GM18507 (cell line): Measurements from ENCODE around the gene TMEM165.

ENCODE experiments used
- DNase-seq: peaks from one replicate; pipeline ENCODE4 v3.0.0; 2011; ENCODE audit warnings: low read depth; ENCODE audit not compliant: insufficient read length; ENCODE audit errors: extremely low spot score
- FAIRE-seq: peaks from 2 replicates; lab custom pipeline; 2011; peaks lifted over from hg19 to GRCh38; lab: Jason Lieb, UNC

TMEM165 gene

DNA sequence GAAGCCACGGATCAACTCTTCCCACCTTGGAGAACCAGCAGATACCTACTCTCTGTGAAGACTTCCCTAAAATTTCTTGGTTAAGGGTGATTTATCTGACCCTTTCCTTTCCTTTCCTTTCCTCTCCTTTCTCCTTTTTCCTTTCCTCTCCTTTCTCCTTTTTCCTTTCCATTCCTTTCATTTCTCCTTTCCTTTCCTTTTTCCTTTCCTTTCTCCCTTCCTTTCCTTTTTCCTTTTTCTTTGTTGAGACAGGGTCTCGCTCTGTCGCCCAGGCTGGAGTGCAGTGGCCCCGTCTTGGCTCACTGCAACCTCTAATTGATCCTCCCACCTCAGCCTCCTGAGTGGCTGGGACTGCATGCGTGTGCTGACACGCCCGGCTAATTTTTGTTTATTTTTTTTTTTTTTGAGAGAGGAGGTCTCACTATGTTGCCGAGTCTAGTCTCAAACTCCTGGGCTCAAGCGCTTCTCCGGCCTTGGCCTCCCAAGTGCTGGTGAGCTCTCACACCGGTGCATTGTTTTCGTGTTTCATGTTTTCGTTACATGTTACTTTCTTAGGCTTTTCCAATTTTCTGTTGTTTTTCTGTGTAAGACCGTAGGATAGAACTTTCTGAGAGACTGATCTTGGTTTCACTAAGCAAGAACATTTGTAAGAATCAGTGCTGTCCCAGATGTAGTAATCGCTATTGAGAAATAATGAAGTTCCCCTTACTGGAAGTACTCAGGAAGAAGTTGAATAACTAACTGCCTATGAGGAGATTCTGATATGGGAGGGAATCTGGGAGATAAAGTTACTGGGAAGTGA lies 2.0 kb downstream of the TMEM165 start:
- no peak for DNase-seq
- peak; percentile 60 for FAIRE-seq

DNA sequence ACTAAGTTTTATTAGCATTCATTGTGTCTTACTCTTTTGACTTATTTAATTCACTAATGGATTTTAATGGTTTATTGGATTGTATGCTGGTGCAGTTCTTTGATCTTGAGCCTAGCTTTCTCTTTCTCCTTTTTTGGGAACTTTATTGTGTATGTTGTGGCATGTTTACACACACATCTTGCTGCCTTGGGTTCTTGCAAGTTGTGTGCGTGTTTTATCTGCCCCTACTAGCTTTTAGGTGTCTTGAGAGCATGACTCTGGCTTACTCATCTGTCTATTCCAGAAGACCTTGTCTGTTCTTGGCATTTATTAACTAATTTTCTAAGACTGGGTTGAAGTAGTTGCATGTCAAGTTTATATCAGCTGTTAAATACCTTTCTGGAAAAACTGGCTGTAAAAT lies 2.7 kb downstream of the TMEM165 start:
- FAIRE-seq (no peak), DNase-seq (no peak)

- FAIRE-seq (no peak), DNase-seq (no peak)
Measured at GRCh38 chr4:55398966-55399365, 3.2 kb downstream of the TMEM165 start.

DNA sequence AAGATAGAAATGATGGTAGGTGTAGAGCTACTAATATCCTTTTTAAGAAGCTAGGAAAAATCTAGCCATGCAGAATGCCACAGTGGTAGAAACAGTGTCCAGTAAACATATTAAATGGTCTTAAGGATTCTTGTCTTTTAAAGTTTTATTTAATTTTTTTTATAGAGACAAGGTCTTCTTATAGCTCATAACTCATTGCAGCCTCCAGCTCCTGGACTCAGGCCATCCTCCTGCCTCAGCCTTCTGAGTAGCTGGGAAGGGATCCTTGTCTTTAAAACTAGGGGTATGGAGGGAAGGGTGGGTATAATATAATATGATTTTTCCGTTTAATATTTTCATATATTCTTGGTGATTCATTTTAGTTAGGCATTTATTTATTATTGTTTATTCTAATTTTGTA lies 3.8 kb downstream of the TMEM165 start:
- FAIRE-seq: no peak
- DNase-seq: no peak

GRCh38 chr4:55405073-55405472 lies 9.3 kb downstream of the TMEM165 start:
- FAIRE-seq: no peak

GRCh38 chr4:55406545-55406944 lies 10.8 kb downstream of the TMEM165 start:
- DNase-seq (no peak), FAIRE-seq (no peak)

More at GRCh38 chr4:55405073-55405472, 9.3 kb downstream of the TMEM165 start:
- no peak for DNase-seq

DNA sequence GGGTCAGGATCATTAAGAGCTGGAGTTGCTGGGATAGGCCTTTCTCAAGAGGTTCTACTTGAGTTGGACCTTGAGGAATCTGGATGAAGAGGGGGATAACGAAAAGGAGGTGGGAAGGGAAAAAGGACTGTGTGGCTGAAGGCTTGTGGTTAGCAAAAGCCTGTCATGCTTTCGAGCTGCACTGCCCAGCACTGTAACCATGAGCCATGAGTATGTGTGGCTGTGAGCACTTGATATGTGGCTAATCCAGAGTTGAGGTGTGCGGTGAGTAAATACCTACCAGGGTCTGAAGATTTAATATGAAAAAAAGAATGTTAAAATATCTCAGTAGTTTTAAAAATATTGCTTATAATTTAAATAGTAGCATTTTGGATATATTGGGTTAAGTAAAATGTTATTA lies 11.4 kb downstream of the TMEM165 start:
- FAIRE-seq: no peak

GRCh38 chr4:55407764-55408163 lies 12.0 kb downstream of the TMEM165 start:
- no peak for FAIRE-seq

More for the DNA sequence above, 11.4 kb downstream of the TMEM165 start:
- no peak for DNase-seq

DNA sequence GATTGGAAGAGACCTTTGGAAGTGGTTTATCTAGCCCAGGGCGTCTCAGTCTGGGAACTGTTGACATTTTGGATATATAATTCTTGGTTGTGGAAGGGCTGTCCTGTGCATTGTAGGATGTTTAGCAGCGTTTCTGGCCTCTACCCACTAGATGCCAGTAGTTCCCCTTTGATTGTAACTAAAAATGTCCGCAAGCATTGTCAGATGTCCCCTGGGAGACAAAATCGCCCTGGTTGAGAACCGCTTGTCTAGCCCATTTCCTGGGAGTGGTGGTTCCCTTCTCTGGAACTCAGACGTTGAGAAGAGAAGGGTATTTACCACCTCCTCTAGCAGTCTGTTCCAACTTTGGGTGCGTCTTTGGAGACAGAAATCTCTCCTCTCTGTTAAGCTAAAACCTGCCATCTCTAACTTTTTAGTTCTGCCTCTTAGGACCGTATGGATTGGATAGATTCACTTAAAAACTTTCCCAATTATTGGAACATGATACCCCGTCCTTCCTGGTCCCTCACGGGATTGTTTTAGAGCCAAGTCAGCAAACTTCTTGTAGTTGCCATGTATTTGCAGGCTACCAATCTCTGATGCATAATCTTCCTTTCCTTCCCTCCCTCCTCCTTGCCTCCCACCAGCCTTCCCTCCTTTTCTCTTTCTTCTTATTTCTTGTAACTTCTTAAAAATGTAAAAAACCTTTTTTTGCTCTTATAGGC lies 13.9 kb downstream of the TMEM165 start:
- DNase-seq (no peak), FAIRE-seq (peak; percentile 87)

More at GRCh38 chr4:55407764-55408163, 12.0 kb downstream of the TMEM165 start:
- no peak for DNase-seq

GRCh38 chr4:55410431-55410830 lies 14.7 kb downstream of the TMEM165 start:
- FAIRE-seq (no peak), DNase-seq (no peak)

GRCh38 chr4:55411621-55412020 lies 15.9 kb downstream of the TMEM165 start:
- DNase-seq (no peak), FAIRE-seq (no peak)

DNA sequence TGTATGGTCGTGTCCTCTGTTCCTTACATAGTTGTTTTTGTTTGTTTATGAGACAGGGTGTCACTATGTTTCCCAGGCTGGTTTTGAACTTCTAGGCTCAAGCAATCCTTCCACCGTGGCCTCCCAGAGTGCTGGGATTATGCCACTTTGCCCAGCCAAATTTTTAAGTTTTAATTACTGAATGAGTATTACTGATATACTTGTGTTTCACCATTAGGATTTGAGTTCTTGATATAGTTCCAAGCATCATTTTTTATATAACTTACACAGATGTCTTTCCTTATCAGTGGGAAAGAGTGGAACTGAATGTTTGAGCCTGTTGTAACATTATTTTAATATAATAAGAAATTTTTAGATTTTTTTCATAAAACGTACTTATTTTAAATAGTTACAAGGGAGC lies 20.4 kb downstream of the TMEM165 start:
- no peak for DNase-seq
- no peak for FAIRE-seq

DNA sequence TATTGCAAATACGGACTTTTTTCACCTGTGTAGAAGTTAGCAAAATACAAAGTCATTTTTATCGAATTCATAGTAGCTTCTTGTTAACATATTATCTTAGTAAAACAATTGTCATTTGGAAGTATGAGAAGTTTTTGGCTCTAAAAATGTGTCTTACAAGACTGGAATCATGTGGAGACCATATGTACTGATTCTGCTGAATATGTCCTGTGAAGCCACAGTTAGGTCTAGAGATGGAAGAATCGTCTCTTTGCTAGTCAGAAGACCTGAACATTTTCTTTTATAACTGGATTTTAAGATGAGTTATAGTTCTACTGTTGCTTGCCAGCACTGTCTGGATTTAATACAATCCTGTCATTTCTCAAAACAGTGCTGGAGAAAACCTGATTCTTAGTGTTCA lies 29.0 kb downstream of the TMEM165 start:
- no peak for FAIRE-seq
- DNase-seq: no peak

GRCh38 chr4:55431710-55432336 lies 36.1 kb downstream of the TMEM165 start:
- no peak for DNase-seq
- no peak for FAIRE-seq

GRCh38 chr4:55435141-55435841 lies 39.5 kb downstream of the TMEM165 start:
- FAIRE-seq: peak; percentile 54

GRCh38 chr4:55437356-55437796 lies 41.6 kb downstream of the TMEM165 start:
- FAIRE-seq (no peak), DNase-seq (no peak)

More at GRCh38 chr4:55435141-55435841, 39.5 kb downstream of the TMEM165 start:
- DNase-seq: no peak

DNA sequence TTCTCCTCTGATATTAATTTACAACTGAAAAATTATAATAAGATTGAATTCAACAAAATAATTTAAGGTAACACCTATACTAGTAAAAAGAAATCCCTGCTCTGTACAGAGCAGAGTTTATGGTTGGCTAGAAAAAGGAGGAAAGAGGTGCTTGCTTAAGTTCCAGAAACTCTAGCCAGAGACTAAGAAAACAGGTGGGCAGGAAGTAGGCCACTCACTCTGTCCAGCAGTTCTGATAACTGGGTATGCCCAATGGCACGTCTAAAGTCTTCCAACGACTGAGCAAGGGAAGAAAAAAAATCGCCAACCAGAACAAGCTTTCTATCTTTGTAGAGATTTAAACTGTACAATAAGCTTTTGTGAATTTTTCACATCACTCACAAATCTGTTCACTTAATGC lies 42.1 kb downstream of the TMEM165 start:
- no peak for FAIRE-seq
- DNase-seq: no peak

DNA sequence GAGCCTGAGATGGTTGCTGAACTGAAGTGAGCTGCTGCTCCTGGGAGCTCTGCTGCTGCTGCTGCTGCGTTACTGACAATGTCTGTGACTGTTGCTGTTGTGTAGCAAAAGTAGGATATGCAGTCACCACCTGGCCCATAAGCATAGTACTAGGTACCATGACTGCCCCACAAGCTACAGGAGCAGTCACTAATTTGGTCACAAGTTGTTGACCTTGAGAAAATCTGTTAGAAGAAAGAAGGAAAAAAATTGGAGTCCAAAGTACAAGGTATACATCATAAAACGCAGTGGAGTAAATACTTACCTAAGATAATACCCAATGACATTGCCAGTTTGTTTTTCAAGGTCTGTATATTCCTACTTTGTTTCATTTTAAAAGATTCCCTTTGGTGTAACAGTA lies 42.6 kb downstream of the TMEM165 start:
- DNase-seq (no peak), FAIRE-seq (no peak)

DNA sequence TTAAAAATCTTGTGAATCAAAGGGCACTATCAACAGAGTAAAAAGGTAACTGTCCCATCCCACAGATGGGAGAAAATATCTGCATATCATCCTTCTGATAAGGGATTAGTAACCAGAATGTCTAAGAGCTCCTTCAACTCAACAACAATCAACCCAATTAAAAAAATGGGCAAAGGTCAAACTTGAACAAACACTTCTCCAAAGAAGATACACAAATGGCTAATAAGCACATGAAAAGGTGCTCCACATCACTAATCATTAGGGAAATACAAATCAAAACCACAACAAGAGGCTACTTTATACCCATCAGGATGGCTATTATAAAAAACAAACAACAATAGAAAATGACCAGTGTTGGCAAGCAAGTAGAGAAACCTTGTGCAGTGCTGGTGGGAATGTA lies 43.3 kb downstream of the TMEM165 start:
- FAIRE-seq (no peak), DNase-seq (no peak)

- FAIRE-seq: peak; percentile 47
- DNase-seq: no peak
Measured at GRCh38 chr4:55440786-55441185, 45.0 kb downstream of the TMEM165 start.
